ENCODE results near the gene CPNE8.

CPNE8 gene

GRCh38 chr12:38823314-38823713 is 82.1 kb downstream of the CPNE8 start:
- Mint-ChIP-seq H3K9me3 (ENCODE audit: low read depth) (no peaks in the 10 kb centered on the region), H3K36me3 (no peaks in the 10 kb centered on the region), H3K4me3 (no peak overlapping the region), H3K4me1 (ENCODE audit: low read depth) (no peaks in the 10 kb centered on the region), H3K27me3 (no peaks in the 10 kb centered on the region), H3K27ac (no peak overlapping the region)

GRCh38 chr12:38817942-38818341 is 87.4 kb downstream of the CPNE8 start:
- H3K4me3 Mint-ChIP-seq = no peak overlapping the region
- no peaks in the 10 kb centered on the region for H3K36me3 Mint-ChIP-seq
- H3K27me3 Mint-ChIP-seq = no peaks in the 10 kb centered on the region
- no peak overlapping the region for H3K27ac Mint-ChIP-seq
- no peaks in the 10 kb centered on the region for H3K9me3 Mint-ChIP-seq (ENCODE audit: low read depth)
- no peaks in the 10 kb centered on the region for H3K4me1 Mint-ChIP-seq (ENCODE audit: low read depth)

GRCh38 chr12:38813923-38814322 is 91.5 kb downstream of the CPNE8 start:
- Mint-ChIP-seq H3K9me3 (ENCODE audit: low read depth) (peaks cover 15% of the 10 kb centered on the region), H3K27ac (no peak overlapping the region), H3K36me3 (no peaks in the 10 kb centered on the region), H3K4me3 (no peak overlapping the region), H3K4me1 (ENCODE audit: low read depth) (no peaks in the 10 kb centered on the region), H3K27me3 (no peaks in the 10 kb centered on the region)

GRCh38 chr12:38811814-38812356 is 93.5 kb downstream of the CPNE8 start:
- no peak overlapping the region for H3K4me3 Mint-ChIP-seq

GRCh38 chr12:38809832-38810231 is 95.6 kb downstream of the CPNE8 start:
- Mint-ChIP-seq H3K36me3 (no peaks in the 10 kb centered on the region), H3K27me3 (no peaks in the 10 kb centered on the region), H3K27ac (no peak overlapping the region)

More at GRCh38 chr12:38811814-38812356, 93.5 kb downstream of the CPNE8 start:
- H3K4me1 Mint-ChIP-seq (ENCODE audit: low read depth) = no peaks in the 10 kb centered on the region
- no peak overlapping the region for H3K27ac Mint-ChIP-seq
- H3K27me3 Mint-ChIP-seq = no peaks in the 10 kb centered on the region
- peaks cover 15% of the 10 kb centered on the region for H3K9me3 Mint-ChIP-seq (ENCODE audit: low read depth)
- no peaks in the 10 kb centered on the region for H3K36me3 Mint-ChIP-seq

GRCh38 chr12:38788106-38788505 is 117.3 kb downstream of the CPNE8 start:
- H3K27ac Mint-ChIP-seq = no peak overlapping the region
- H3K9me3 Mint-ChIP-seq (ENCODE audit: low read depth) = peaks cover 30% of the 10 kb centered on the region
- H3K4me3 Mint-ChIP-seq = no peak overlapping the region
- H3K4me1 Mint-ChIP-seq (ENCODE audit: low read depth) = no peaks in the 10 kb centered on the region
- H3K27me3 Mint-ChIP-seq = no peaks in the 10 kb centered on the region
- peaks cover 5% of the 10 kb centered on the region for H3K36me3 Mint-ChIP-seq

More at GRCh38 chr12:38809832-38810231, 95.6 kb downstream of the CPNE8 start:
- H3K4me3 Mint-ChIP-seq = no peak overlapping the region
- no peaks in the 10 kb centered on the region for H3K4me1 Mint-ChIP-seq (ENCODE audit: low read depth)
- peaks cover 15% of the 10 kb centered on the region for H3K9me3 Mint-ChIP-seq (ENCODE audit: low read depth)

- Mint-ChIP-seq H3K27me3 (no peaks in the 10 kb centered on the region), H3K4me3 (no peak overlapping the region), H3K36me3 (peaks cover 2% of the 10 kb centered on the region), H3K4me1 (ENCODE audit: low read depth) (no peaks in the 10 kb centered on the region), H3K9me3 (ENCODE audit: low read depth) (peaks cover 14% of the 10 kb centered on the region), H3K27ac (no peak overlapping the region)
These were observed 120.0 kb downstream of the CPNE8 start for GRCh38 chr12:38785381-38785780.

GRCh38 chr12:38783304-38783703 is 122.1 kb downstream of the CPNE8 start:
- no peak overlapping the region for H3K4me3 Mint-ChIP-seq

GRCh38 chr12:38782359-38782758 is 123.0 kb downstream of the CPNE8 start:
- H3K36me3 Mint-ChIP-seq = peaks cover 2% of the 10 kb centered on the region
- H3K4me1 Mint-ChIP-seq (ENCODE audit: low read depth) = no peaks in the 10 kb centered on the region
- H3K4me3 Mint-ChIP-seq = no peak overlapping the region
- H3K27me3 Mint-ChIP-seq = no peaks in the 10 kb centered on the region
- no peak overlapping the region for H3K27ac Mint-ChIP-seq
- H3K9me3 Mint-ChIP-seq (ENCODE audit: low read depth) = peaks cover 7% of the 10 kb centered on the region

More at GRCh38 chr12:38783304-38783703, 122.1 kb downstream of the CPNE8 start:
- H3K9me3 Mint-ChIP-seq (ENCODE audit: low read depth) = peaks cover 8% of the 10 kb centered on the region
- no peaks in the 10 kb centered on the region for H3K4me1 Mint-ChIP-seq (ENCODE audit: low read depth)
- no peaks in the 10 kb centered on the region for H3K27me3 Mint-ChIP-seq
- H3K27ac Mint-ChIP-seq = no peak overlapping the region
- H3K36me3 Mint-ChIP-seq = peaks cover 2% of the 10 kb centered on the region

- no peak overlapping the region for H3K27ac Mint-ChIP-seq
- H3K36me3 Mint-ChIP-seq = no peaks in the 10 kb centered on the region
- no peak overlapping the region for H3K4me3 Mint-ChIP-seq
- peaks cover 7% of the 10 kb centered on the region for H3K9me3 Mint-ChIP-seq (ENCODE audit: low read depth)
- no peaks in the 10 kb centered on the region for H3K27me3 Mint-ChIP-seq
- H3K4me1 Mint-ChIP-seq (ENCODE audit: low read depth) = peaks cover 10% of the 10 kb centered on the region
These were observed 128.7 kb downstream of the CPNE8 start for GRCh38 chr12:38776647-38777046.

GRCh38 chr12:38775457-38775856 is 129.9 kb downstream of the CPNE8 start:
- Mint-ChIP-seq H3K27me3 (no peaks in the 10 kb centered on the region), H3K4me1 (ENCODE audit: low read depth) (peaks cover 12% of the 10 kb centered on the region), H3K36me3 (no peaks in the 10 kb centered on the region), H3K9me3 (ENCODE audit: low read depth) (peaks cover 6% of the 10 kb centered on the region), H3K4me3 (no peak overlapping the region), H3K27ac (no peak overlapping the region)

- Mint-ChIP-seq H3K4me1 (ENCODE audit: low read depth) (peaks cover 12% of the 10 kb centered on the region), H3K36me3 (no peaks in the 10 kb centered on the region), H3K27me3 (no peaks in the 10 kb centered on the region), H3K9me3 (ENCODE audit: low read depth) (no peaks in the 10 kb centered on the region), H3K4me3 (no peak overlapping the region), H3K27ac (peak overlapping the region; percentile 28)
These were observed 133.0 kb downstream of the CPNE8 start for GRCh38 chr12:38772437-38772836.

- H3K9me3 Mint-ChIP-seq (ENCODE audit: low read depth) = no peaks in the 10 kb centered on the region
- peak overlapping the region; percentile 13 for H3K4me3 Mint-ChIP-seq
- H3K27me3 Mint-ChIP-seq = no peaks in the 10 kb centered on the region
- H3K27ac Mint-ChIP-seq = peak overlapping the region; percentile 72
- no peaks in the 10 kb centered on the region for H3K36me3 Mint-ChIP-seq
- H3K4me1 Mint-ChIP-seq (ENCODE audit: low read depth) = peaks cover 12% of the 10 kb centered on the region
These were observed 133.5 kb downstream of the CPNE8 start for GRCh38 chr12:38771871-38772270.

GRCh38 chr12:38761636-38762342 is 143.6 kb downstream of the CPNE8 start:
- Mint-ChIP-seq H3K36me3 (no peaks in the 10 kb centered on the region), H3K4me1 (ENCODE audit: low read depth) (no peaks in the 10 kb centered on the region), H3K27me3 (no peaks in the 10 kb centered on the region), H3K9me3 (ENCODE audit: low read depth) (no peaks in the 10 kb centered on the region), H3K27ac (no peak overlapping the region), H3K4me3 (no peak overlapping the region)

GRCh38 chr12:38761111-38761510 is 144.3 kb downstream of the CPNE8 start:
- Mint-ChIP-seq H3K27me3 (no peaks in the 10 kb centered on the region), H3K4me1 (ENCODE audit: low read depth) (no peaks in the 10 kb centered on the region), H3K27ac (no peak overlapping the region), H3K36me3 (no peaks in the 10 kb centered on the region), H3K4me3 (no peak overlapping the region), H3K9me3 (ENCODE audit: low read depth) (no peaks in the 10 kb centered on the region)

GRCh38 chr12:38759621-38760020 is 145.8 kb downstream of the CPNE8 start:
- Mint-ChIP-seq H3K4me1 (ENCODE audit: low read depth) (no peaks in the 10 kb centered on the region), H3K27me3 (no peaks in the 10 kb centered on the region), H3K9me3 (ENCODE audit: low read depth) (no peaks in the 10 kb centered on the region), H3K27ac (no peak overlapping the region), H3K36me3 (no peaks in the 10 kb centered on the region), H3K4me3 (no peak overlapping the region)

Data from activated naive CD8-positive, alpha-beta T cell (primary cell).